ENCODE data around the gene MCRIP2.

GRCh38 chr16:629833-630248, 11.8 kb upstream of the MCRIP2 start:
- TF ChIP-seq CTCF (IDR thresholded peaks at IDR 0.05) (no peak), POLR2A (IDR thresholded peaks at IDR 0.05) (no peak)

Measured in thyroid gland (tissue), 4 donors.